Measurements from ENCODE around the gene USP25. TPM values are rescaled to one million over a fixed set of nuclear protein-coding genes. Genes with fewer than 3 reads are reported as not detected.

The USP25 gene
- total RNA-seq, 4 donors from 2014 or later: 99.4 to 130 (median 107) TPM

DNA sequence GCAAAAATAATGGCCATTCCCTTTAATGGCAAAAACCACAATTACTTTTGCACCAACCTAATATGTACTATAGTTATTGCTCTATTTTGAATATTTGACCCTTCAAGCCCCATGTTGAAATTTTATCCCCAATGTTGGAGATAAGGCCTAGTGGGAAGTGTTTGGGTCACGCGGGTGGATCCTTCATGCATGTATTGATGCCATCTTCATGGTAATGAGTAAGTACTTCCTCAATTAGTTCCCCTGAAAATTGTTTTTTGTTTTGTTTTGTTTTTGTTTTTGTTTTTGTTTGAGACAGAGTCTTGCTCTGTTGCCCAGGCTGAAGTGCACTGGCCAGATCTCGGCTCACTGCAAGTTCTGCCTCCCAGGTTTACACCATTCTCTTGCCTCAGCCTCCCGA is 9.8 kb upstream of the USP25 start:
- in situ Hi-C loops (cut with MboI; ENCODE audit: low sequenced_read_pairs in 4 of 4): no loop called here
- Histone ChIP-seq H3K36me3 (no peaks in the 10 kb centered on the region), H3K4me1 (no peaks in the 10 kb centered on the region), H3K27ac (no peak overlapping the region), H3K27me3 (no peaks in the 10 kb centered on the region), H3K9me3 (no peaks in the 10 kb centered on the region), H3K4me3 (no peak overlapping the region)
- no peak for DNase-seq
- ATAC-seq: no peak
- TF ChIP-seq, protein P1, sequence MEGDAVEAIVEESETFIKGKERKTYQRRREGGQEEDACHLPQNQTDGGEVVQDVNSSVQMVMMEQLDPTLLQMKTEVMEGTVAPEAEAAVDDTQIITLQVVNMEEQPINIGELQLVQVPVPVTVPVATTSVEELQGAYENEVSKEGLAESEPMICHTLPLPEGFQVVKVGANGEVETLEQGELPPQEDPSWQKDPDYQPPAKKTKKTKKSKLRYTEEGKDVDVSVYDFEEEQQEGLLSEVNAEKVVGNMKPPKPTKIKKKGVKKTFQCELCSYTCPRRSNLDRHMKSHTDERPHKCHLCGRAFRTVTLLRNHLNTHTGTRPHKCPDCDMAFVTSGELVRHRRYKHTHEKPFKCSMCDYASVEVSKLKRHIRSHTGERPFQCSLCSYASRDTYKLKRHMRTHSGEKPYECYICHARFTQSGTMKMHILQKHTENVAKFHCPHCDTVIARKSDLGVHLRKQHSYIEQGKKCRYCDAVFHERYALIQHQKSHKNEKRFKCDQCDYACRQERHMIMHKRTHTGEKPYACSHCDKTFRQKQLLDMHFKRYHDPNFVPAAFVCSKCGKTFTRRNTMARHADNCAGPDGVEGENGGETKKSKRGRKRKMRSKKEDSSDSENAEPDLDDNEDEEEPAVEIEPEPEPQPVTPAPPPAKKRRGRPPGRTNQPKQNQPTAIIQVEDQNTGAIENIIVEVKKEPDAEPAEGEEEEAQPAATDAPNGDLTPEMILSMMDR (IDR thresholded peaks at IDR 0.05 in 4 of 5, conservative IDR thresholded peaks at IDR 0.05 in 1 of 5): no peak
- no peak for TF ChIP-seq POLR2A (IDR thresholded peaks at IDR 0.05)
- intact Hi-C loops (cut with DNase I; ENCODE audit: low total_unique reads): loop anchor here (10.0 kb wide), 1 partner anchor 365 kb away; no protein-coding TSS in a partner anchor

DNA sequence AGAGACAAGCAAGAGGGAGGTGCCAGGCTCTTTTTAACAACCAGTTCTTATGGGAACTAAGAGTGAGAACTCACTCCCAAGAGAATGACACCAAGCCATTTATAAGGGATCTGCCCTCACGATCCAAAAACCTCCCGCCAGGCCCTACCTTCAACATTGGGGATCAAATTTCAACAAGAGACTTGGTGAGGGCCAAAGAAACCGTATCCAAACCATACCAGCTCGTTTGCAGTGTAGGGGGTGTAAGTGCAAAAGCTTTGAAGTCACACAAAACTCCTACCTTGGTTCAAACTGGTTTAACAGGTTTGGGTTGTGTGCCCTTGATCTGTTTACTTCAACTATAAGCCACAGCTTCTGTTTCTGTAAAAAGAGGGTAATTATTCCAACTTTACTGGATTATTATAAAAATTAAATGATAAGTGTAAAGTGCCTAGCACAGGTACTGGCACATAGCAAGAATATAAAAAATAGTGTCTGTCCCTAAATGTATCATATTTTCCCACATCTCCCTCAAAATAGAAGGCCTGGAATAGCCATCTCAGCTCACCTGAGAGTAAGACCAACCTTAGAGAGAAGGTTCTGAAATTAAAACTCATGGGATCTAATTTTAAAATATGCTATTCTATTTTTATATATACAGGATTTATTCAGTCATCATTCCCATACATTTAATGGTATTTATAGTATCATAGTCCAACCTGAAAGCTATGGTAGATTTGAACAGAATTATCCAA is 7.0 kb upstream of the USP25 start:
- no peaks in the 10 kb centered on the region for H3K9me3 ChIP-seq
- in situ Hi-C loops (cut with MboI; ENCODE audit: low sequenced_read_pairs in 4 of 4): no loop called here
- H3K27ac ChIP-seq: no peak overlapping the region
- intact Hi-C loops (cut with DNase I; ENCODE audit: low total_unique reads): loop anchor here (10.0 kb wide), 1 partner anchor 362 kb away; no protein-coding TSS in a partner anchor
- H3K4me3 ChIP-seq: no peak overlapping the region
- no peak for ATAC-seq
- no peak for DNase-seq
- no peak for TF ChIP-seq POLR2A (IDR thresholded peaks at IDR 0.05)
- TF ChIP-seq, protein P1 (IDR thresholded peaks at IDR 0.05 in 4 of 5, conservative IDR thresholded peaks at IDR 0.05 in 1 of 5): no peak
- H3K36me3 ChIP-seq: no peaks in the 10 kb centered on the region
- no peaks in the 10 kb centered on the region for H3K27me3 ChIP-seq
- no peaks in the 10 kb centered on the region for H3K4me1 ChIP-seq

DNA sequence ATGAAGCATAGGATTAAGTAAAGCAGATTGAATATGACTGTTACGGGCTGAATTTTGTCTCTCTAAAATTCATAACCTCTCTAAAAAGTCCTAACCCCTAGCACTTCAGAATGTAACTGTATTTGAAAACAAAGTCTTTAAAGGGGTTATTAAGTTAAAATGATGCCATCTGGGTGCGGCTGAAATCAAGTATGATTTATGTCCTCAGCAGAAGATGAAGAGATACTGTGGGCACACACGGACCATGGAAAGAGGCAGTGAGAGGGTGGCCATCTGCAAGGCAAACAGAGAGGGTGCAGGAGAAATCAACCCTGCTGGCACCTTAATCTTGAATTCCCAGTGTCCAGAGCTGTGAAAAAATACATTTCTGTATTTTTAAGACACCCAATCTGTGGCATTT is 3.8 kb upstream of the USP25 start:
- no peaks in the 10 kb centered on the region for H3K9me3 ChIP-seq
- no peak for DNase-seq
- intact Hi-C loops (cut with DNase I; ENCODE audit: low total_unique reads): loop anchor here (10.0 kb wide), 1 partner anchor 359 kb away; no protein-coding TSS in a partner anchor

DNA sequence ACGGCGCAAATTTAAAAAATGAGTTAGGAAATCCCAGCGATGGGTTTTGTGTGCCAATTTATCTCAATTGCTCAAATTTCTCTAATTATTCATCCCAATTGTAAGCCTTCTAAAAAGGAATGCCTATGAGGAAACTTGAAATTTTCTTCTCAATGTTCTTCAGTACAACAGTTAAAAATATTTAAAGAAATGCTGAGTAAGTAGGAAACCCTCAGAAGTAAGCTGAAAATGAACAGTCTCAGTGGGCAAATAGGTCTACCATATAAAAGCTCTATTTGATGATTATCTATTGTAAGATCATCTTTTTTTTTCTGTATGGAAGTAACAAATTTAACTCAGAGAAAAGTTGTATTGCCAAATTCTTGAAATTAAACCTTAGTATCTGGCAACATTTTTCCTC is 1.7 kb upstream of the USP25 start:
- Histone ChIP-seq H3K9me3 (no peaks in the 10 kb centered on the region), H3K27ac (no peak overlapping the region), H3K27me3 (no peaks in the 10 kb centered on the region), H3K4me1 (peaks cover 6 to 7% of the 10 kb centered on the region in 2 donors), H3K36me3 (no peaks in the 10 kb centered on the region), H3K4me3 (no peak overlapping the region)
- no peak for DNase-seq
- TF ChIP-seq, protein P1 (IDR thresholded peaks at IDR 0.05 in 4 of 5, conservative IDR thresholded peaks at IDR 0.05 in 1 of 5): no peak
- TF ChIP-seq POLR2A (IDR thresholded peaks at IDR 0.05): no peak
- intact Hi-C loops (cut with DNase I; ENCODE audit: low total_unique reads): loop anchor here (10.0 kb wide), 1 partner anchor 357 kb away; no protein-coding TSS in a partner anchor
- no peak for ATAC-seq
- in situ Hi-C loops (cut with MboI; ENCODE audit: low sequenced_read_pairs in 4 of 4): no loop called here

More for the DNA sequence above, 3.8 kb upstream of the USP25 start:
- no peaks in the 10 kb centered on the region for H3K4me1 ChIP-seq
- no peaks in the 10 kb centered on the region for H3K36me3 ChIP-seq
- no peak overlapping the region for H3K27ac ChIP-seq
- in situ Hi-C loops (cut with MboI; ENCODE audit: low sequenced_read_pairs in 4 of 4): no loop called here
- no peak for TF ChIP-seq POLR2A (IDR thresholded peaks at IDR 0.05)
- TF ChIP-seq, protein P1 (IDR thresholded peaks at IDR 0.05 in 4 of 5, conservative IDR thresholded peaks at IDR 0.05 in 1 of 5): no peak
- no peak overlapping the region for H3K4me3 ChIP-seq
- H3K27me3 ChIP-seq: no peaks in the 10 kb centered on the region
- ATAC-seq: no peak
